Stimulated activated CD4-positive, alpha-beta T cell treated with anti-CD3 and anti-CD28 coated beads, Interleukin-2, amount 100 ng/mL, for 48 hours (primary cell): Measurements from ENCODE around the gene AKAP8L.
A peak's percentile ranks its signal among the peaks of the same experiment; 100 is the strongest.

ENCODE experiments used
- DNase-seq, 2 donors: peaks; one replicate each; pipeline ENCODE4 v3.0.0-alpha.2; 2020

Gene AKAP8L

GRCh38 chr19:15432629-15433518 lies 14.1 kb upstream of the AKAP8L start:
- DNase-seq = peak; percentile 88 to 94

- DNase-seq = no peak
Measured at GRCh38 chr19:15432018-15432494, 13.3 kb upstream of the AKAP8L start.

- no peak for DNase-seq
Measured at GRCh38 chr19:15431396-15432017, 12.7 kb upstream of the AKAP8L start.

- DNase-seq = no peak
Measured at GRCh38 chr19:15430526-15431120, 11.8 kb upstream of the AKAP8L start.

GRCh38 chr19:15429825-15430467 lies 11.2 kb upstream of the AKAP8L start:
- DNase-seq = no peak

GRCh38 chr19:15428956-15429824 lies 10.4 kb upstream of the AKAP8L start:
- DNase-seq = no peak

- no peak for DNase-seq
Measured at GRCh38 chr19:15427991-15428471, 9.2 kb upstream of the AKAP8L start.

- DNase-seq = no peak
Measured at GRCh38 chr19:15427350-15427700, 8.5 kb upstream of the AKAP8L start.

GRCh38 chr19:15426485-15427349 lies 7.9 kb upstream of the AKAP8L start:
- DNase-seq = no peak

- DNase-seq = no peak
Measured at GRCh38 chr19:15425321-15425950, 6.6 kb upstream of the AKAP8L start.

- DNase-seq = no peak
Measured at GRCh38 chr19:15424692-15425272, 6.0 kb upstream of the AKAP8L start.

- no peak for DNase-seq
Measured at GRCh38 chr19:15424121-15424520, 5.3 kb upstream of the AKAP8L start.

- no peak for DNase-seq
Measured at GRCh38 chr19:15423130-15423529, 4.3 kb upstream of the AKAP8L start.

- no peak for DNase-seq
Measured at GRCh38 chr19:15422296-15423075, 3.7 kb upstream of the AKAP8L start.

- DNase-seq = no peak
Measured at GRCh38 chr19:15421721-15422260, 3.0 kb upstream of the AKAP8L start.

- no peak for DNase-seq
Measured at GRCh38 chr19:15421136-15421695, 2.4 kb upstream of the AKAP8L start.

GRCh38 chr19:15419413-15420025 lies 731 bp upstream of the AKAP8L start:
- DNase-seq = no peak

GRCh38 chr19:15418231-15418578 lies 583 bp downstream of the AKAP8L start:
- no peak for DNase-seq
